OCI-M2 (cell line): ENCODE results near the gene SPACA7.

Experiments
- DNase-seq: peaks from one replicate; lab custom pipeline; 2025; ENCODE audit not compliant: unreplicated experiment; lab: John Stamatoyannopoulos, UW

Gene SPACA7

DNA sequence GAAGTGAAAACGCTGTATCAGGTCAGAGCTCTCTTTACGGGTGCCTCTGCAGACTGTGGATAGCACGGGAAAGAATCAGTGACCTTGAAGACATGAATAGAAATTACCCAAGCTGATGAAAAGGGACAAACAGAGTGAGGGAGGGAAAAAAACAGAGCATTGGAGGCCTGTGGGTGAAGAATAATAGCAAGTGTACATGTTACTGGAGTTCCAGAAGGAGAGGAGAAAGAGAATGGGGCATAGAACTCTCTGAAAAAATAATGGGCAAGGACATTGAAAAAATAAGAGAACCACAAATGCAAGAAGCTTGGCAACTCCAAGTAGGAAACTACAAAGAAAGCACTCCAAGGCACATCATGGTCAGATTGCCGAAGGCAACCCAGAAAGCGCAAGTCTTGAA, 86.3 kb downstream of the SPACA7 start:
- DNase-seq: no peak

DNA sequence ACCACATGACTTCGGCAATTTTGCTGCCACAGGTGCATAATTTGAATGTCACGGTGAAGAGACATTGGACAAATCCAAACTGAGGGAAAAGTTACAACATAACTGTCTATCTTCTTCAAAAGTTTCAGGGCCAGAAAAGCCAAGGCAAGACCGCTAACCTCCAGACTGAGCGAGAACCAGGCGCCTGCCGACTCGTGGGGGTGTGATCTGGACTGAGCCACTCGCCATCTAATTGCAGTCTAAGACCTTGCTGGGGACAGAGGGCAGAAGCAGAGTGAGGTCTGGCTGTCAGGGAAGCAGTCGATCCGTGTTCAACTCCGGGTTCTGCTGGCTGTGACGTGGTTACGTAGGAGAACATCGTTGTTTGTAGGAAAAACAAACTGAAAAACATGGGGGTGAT, 88.6 kb downstream of the SPACA7 start:
- no peak for DNase-seq

GRCh38 chr13:112465251-112466131, 89.3 kb downstream of the SPACA7 start:
- no peak for DNase-seq

DNA sequence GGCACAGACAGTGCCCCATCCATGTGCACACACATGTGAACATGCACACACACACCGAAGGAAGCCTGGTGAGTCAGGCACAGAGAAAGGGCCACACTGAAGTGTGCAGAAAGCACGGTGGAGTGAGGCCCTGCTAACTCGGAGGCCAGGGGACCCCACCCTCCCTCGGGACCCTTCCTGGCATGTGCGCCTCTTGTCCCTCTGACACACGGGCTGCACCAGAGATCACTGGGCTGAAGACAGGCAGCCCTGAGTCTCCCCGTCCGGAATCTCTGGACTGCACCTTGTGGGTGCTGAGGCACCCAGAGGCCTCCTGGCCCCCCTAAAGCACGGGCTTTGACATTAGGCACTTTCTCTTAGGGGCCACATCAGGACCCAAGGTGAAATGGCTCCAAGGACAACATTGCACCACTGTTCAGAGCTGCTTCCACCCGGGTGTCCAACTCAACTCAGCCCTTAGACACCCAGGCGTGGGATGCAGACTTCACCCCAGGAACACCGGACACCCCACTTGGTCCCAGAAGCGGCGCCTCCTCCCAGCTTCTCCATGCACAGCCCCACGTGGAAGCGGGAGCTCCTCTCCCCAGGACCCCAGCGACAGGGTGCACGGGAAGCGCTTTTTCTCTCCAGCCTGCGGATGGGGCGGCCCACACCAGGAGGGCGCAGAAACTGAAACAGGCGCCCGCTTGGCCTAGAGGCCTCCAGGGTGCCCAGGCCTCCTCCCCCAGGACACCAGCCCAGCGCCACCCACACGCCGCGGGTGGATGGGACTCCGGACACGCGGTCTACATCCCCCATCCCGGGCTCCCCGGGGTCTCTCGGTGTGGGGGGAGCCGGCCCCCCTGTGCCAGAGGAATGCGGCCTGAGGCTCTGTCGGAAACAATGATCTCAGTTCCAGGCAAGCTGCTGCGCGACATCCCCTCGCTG, 90.2 kb downstream of the SPACA7 start:
- no peak for DNase-seq

DNA sequence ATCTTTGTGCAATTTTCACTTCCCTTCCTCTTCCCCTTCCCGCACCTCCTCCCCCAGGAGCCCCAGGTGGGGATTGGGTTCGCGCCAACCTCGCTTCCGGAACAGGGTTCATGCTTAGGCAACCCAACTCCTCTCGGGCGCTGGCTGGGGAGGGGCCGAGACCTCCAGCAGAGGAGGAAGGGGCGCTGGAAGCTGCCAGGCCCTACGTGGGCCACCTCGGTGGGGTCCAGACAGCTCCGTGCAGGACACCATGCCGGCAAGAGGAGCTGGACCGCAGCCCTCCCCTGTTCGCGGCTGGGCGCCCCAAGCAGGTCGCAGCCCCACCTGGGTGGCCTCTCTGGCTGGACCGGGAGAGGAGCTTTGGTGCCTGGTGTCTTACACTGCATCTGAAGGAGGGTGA, 91.1 kb downstream of the SPACA7 start:
- DNase-seq: no peak

DNA sequence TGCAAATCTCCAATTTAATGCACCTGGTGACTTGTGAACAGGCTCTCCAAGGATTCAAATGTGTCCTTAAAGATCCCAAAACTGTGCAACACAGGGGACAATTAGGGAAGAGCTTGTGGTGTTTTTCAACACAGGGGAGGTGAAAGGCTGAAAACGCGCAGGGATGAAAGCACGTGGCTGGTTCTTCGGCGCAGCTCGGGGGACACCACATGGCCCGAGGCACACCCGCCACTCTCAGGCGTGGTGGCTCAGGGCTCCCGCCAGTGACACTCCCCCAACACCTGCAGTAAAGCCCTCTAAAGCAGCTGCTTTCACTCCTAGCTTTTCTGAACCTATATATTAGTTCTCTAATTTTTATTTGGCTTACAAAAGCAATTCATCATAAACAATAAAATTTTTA, 91.9 kb downstream of the SPACA7 start:
- no peak for DNase-seq

GRCh38 chr13:112469071-112469745, 93.1 kb downstream of the SPACA7 start:
- DNase-seq: no peak

DNA sequence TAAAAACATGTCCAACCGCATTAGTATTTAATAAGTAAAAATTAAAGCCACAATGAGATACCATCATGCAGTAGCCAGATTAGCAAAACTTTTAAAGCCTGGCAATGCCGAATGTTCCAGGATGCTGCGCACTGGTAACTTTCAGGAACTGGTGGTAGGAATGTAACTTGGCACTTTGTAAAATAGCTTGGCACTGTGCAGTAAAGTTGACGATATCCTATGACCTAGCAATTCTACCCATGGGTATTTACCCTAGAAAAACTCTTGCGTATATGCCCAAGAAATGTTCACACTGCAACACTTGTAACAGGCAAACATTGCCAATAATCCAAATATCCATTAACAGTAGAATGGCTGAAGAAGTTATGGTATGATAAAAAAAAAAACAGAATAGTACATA, 97.7 kb downstream of the SPACA7 start:
- DNase-seq: no peak

GRCh38 chr13:112474869-112475268, 98.7 kb downstream of the SPACA7 start:
- DNase-seq: no peak

DNA sequence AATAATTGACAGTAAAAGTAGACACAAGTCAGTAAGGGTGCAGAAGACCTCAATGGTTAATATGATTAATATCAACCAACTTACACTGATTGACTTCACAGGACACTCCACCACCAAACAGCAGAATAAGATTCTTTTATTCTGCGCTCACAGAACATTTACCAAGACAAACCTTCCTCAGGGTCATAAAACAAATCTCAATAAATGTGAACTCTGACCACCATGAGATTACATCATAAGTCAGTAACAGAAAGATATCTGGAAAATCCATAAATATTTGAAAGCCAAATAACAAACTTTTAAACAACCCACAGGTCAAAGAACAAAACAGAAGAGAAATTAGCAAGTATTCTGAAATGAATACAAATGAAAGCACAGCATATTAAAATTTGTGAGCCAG, 99.7 kb downstream of the SPACA7 start:
- no peak for DNase-seq

DNA sequence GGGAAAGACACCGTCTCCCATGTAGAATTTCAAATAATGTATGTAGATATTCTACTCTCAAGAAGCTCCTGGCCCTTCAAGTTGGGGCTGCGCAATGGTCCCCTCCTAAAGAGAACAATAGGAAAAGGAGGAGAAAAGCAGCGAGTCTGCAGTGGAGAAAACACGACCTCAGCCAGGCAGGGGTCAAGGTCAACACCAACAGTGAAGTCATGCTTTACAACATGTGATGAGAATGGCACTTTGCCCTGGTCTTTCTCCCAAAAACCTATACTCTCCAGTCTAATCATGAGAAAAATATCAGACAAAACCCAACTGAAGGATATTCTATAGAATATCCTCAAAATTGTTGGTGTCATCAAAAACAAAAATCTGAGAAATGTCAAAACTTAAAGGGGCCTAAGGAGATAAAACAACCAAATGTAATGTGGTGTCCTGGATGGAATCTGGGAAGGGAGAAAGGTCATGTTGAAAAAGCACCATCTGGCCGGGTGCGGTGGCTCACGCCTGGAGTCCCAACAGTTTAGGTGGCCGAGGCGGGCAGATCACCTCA, 101.0 kb downstream of the SPACA7 start:
- no peak for DNase-seq

DNA sequence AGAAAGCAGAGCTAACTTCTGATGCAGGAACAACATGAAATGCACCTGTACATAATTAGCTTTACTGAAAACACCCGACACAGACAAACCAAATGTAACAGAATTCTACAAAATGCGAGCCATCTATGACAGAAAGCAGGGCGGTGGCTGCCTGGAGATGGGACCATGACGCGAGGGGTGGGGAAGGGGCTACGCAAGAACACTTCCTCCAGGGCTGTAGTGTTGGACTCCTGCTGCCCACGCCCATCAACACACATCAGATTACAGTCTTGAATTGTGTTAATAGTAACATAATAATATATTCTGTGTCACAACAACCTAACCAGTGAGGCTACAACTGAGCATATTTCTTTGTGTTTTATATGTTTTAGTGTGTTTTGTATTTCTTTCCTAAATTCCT, 103.2 kb downstream of the SPACA7 start:
- no peak for DNase-seq

DNA sequence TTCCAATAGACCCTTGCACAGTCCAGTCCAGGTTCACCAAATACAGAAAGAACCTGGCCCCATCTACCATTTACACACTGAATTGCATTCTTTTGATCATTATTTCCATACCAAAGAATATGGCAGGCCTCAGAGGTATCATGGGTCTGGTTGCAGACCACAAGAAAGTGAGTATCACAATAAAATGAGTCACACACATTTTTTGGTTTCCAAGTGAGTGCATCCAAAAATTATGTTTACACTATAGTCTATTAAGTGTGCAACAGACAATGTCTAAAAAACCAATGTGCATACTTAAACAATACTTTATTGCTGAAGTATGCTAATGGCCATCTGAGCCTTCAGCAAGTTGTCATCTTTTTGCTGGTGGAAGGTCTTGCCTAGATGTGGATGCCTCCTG, 105.3 kb downstream of the SPACA7 start:
- DNase-seq: no peak

DNA sequence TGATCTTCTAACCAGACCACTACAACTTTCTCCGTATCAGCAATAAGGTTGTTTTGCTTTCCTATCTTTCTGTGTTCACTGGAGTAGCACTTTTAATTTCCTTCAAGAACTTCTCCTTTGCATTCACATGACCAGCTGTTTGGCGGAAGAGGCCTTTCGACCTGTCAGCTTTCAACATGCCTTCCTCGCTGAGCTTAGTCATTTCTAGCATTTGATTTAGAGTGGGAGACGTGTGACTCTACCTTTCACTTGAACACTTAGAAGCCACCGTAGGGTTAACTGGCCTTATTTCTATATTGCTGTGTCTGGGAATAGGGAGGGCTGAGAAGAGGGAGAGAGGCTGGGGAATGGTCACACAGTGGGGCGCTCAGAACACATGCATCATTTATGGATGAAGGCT, 107.1 kb downstream of the SPACA7 start:
- DNase-seq: no peak
